Motor neuron (in vitro differentiated cells): ENCODE data around the gene FASLG. TPM values are rescaled to one million over a fixed set of nuclear protein-coding genes. Genes with fewer than 3 reads are reported as not detected.
"Not testable (repeated sequence)": the region's sequence is repeated elsewhere in the genome, so short reads cannot be mapped to it uniquely, and the experiment has no call there.

Source experiments
- ATAC-seq, 8 experiments: fragments of 200-7000 bp; cut with Tn5 transposase; replicated peaks in 6 of 8; 2 replicates each; pipeline ENCODE4 v1.8.0; 2021; ENCODE audit warnings: mild to moderate bottlenecking in 8 of 8, moderate library complexity in 8 of 8
- H3K27ac ChIP-seq, 2 donors: fragments of 250-450 bp; sonication (Bioruptor Pico); 2 replicates each; pipeline ENCODE4 v1.9.0; 2021; ENCODE audit warnings: antibody characterized with exemption in 2 of 2, mild to moderate bottlenecking in 2 of 2, moderate library complexity in 1 of 2
- H3K4me1 ChIP-seq, 2 donors: fragments of 250-450 bp; sonication (Bioruptor Pico); replicated peaks in 1 of 2; 2 replicates each; pipeline ENCODE4 v1.6.1; 2021; ENCODE audit warnings: antibody characterized with exemption in 2 of 2, mild to moderate bottlenecking in 2 of 2, moderate library complexity in 1 of 2
- H3K4me3 ChIP-seq, 5 donors: fragments of 250-450 bp; sonication (Bioruptor Pico); 2 replicates each; pipeline ENCODE4 v1.9.0; 2021; ENCODE audit warnings: antibody characterized with exemption in 5 of 5, mild to moderate bottlenecking in 5 of 5, moderate library complexity in 4 of 5
- WGBS, 10 experiments: fragments of 450-650 bp; shearing (Covaris generic); methylation state at CpG; one replicate each; pipeline ENCODE4 v1.0.0; 2022; 5-methylcytosine and 5-hydroxymethylcytosine counted together
- in situ Hi-C, 9 experiments: fragments of 400-800 bp; cut with MboI; loops; one replicate each; pipeline ENCODE4 v1.15.0; 2021; ENCODE audit warnings: low sequenced_read_pairs in 9 of 9, low pct_unique_long_range_greater_than_20kb in 2 of 9; ENCODE audit not compliant: unreplicated experiment in 9 of 9
- total RNA-seq, 8 experiments: library from RNA; unstranded; fragments of 300-600 nt; gene quantifications; 2 replicates each; pipeline versions ENCODE4 v1.2.3 to v1.2.4, GENCODE V29; 2022

Gene FASLG
- total RNA-seq, 8 experiments from 2014 or later, result 0.15 to 0.38 (median 0.24) TPM; not detected in 4

- in situ Hi-C loops, result no loop called here
- H3K27ac ChIP-seq, result no peak overlapping the region
- ATAC-seq, result no peak
- WGBS, 10 experiments, result 11 to 89% (median 67%) methylated on average over 1 to 2 of the region's 2 CpGs; no CpG with 5 or more reads in 3 of the 10 experiments
- H3K4me1 ChIP-seq, result no peaks in the 10 kb centered on the region
- H3K4me3 ChIP-seq, result no peak overlapping the region
Measured at GRCh38 chr1:172672720-172673119, 13.8 kb downstream of the FASLG start.

- no peaks in the 10 kb centered on the region for H3K4me1 ChIP-seq
- ATAC-seq, result no peak
- in situ Hi-C loops, result no loop called here
- WGBS, 10 experiments, result 66 to 100% (median 92%) methylated on average over 1 to 2 of the region's 2 CpGs; no CpG with 5 or more reads in 2 of the 10 experiments
- no peak overlapping the region for H3K4me3 ChIP-seq
- H3K27ac ChIP-seq, result no peak overlapping the region
Measured at GRCh38 chr1:172673761-172674160, 14.9 kb downstream of the FASLG start.

DNA sequence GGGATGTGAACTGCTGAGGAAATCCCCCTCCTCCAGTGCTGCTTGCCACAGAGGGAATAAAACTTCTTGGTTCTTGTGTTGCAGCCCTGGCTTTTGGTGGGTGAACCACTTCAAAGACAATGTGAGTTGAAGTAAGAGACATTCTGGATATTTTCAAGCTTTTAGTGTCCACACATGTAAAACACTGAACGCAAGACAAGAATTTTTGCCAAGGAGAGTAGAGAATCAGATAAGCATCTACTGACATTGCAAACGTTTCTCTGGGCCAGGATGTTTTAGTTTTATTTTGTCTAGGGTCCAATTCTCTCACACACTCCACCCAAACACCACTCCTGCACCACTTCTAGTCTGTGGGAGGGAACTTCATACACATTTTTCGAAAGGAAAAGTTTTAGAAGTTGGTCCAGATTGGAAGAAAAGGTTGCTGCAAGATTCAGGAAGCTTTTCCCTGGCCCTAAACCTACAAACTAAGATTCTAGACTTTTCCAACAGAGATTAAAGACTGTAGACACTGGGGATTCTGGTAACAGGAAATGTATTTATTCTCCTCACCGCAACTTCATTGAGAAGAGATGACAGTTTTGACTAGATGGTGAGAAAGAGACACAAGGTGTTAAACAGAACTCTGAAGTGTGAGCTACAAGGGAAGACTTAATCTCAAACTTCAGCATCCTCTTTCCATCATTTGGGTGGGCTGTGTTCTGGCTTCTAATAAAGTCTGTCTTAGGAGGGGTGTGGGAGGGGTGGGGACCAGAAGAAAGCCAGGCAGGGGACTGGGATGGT, 16.1 kb downstream of the FASLG start:
- WGBS, 10 experiments, result 42 to 81% (median 63%) methylated on average over 1 to 4 of the region's 4 CpGs; no CpG with 5 or more reads in 2 of the 10 experiments
- in situ Hi-C loops, result loop anchor here in 1 of 9 experiments (25.0 kb wide), 1 partner anchor 213 kb away; no protein-coding TSS in a partner anchor
- Histone ChIP-seq H3K4me3 (no peak overlapping the region), H3K27ac (no peak overlapping the region), H3K4me1 (no peaks in the 10 kb centered on the region)
- ATAC-seq, result peak in 1 of 8 experiments; percentile 18

DNA sequence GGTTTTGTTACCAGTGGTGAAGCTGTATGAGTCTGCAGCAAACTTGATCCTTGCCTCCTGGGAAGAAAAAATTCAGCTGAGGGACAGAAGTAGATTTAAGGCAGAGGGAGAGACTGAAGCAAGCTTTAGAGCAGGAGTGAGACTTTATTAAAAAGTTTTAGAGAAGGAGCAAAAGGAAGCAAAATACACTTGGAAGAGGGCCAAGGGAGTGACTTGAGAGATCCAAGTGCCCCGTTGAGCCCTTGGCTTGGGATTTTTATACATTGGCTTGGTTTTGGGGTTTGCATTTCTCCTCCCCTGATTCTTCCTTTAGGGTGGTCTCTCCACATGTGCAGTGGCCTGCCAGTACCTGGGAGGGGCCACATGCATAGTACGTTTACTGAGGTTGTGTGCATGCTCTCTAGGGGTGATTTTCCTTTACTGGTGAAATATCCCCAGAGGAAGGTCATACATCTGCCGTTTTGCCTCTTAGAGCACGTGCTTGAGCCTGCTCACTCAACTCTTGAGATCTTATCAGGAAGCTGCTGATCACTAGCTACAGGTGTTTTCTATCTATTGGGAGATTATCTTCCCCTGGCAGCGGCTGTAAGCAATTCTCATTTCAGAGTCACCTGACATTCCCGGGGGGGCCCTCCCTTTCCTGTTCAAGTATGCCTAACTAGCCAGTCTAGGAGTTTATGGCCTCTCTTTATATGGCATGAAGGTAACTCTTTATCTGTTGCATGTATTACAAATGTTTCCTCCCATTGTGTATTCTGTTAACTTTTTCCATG, 20.3 kb downstream of the FASLG start:
- ATAC-seq, result no peak
- in situ Hi-C loops, result loop anchor here in 1 of 9 experiments (25.0 kb wide), 1 partner anchor 217 kb away; no protein-coding TSS in a partner anchor
- WGBS, 10 experiments, result 0 to 100% (median 63%) methylated on average over 1 to 6 of the region's 6 CpGs; no CpG with 5 or more reads in 2 of the 10 experiments
- Histone ChIP-seq H3K4me3 (no peak overlapping the region), H3K4me1 (no peaks in the 10 kb centered on the region), H3K27ac (no peak overlapping the region)

GRCh38 chr1:172680244-172680643, 21.3 kb downstream of the FASLG start:
- ATAC-seq, result no peak
- H3K4me3 ChIP-seq, result no peak overlapping the region
- H3K4me1 ChIP-seq, result no peaks in the 10 kb centered on the region
- H3K27ac ChIP-seq, result no peak overlapping the region
- in situ Hi-C loops, result loop anchor here in 1 of 9 experiments (25.0 kb wide), 1 partner anchor 218 kb away; no protein-coding TSS in a partner anchor

DNA sequence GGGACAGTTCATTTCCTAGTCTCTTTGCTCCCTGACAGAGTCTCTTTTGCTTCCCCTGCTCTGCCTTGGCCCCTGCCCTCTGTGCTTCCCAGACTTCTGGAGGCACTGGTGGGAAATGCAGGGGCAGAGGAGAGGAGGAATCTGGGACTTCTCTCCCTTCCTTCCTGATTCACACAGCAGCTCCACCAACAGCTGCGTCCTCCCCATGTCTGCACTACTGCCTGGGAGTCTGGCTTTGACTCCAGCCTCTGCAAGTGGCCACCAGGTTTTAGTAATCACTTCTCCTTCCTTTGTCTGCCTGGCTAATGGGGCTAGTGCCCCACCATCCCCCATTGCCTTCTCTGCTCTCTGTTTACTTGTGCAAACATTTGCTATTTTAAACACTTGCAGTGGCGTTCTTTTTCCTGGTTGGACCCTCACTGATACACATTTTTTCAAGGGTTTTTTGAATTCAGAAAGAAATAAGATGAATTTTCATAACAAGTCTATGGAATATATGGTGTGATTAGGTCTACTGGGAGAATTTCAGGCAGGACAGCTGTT, 21.9 kb downstream of the FASLG start:
- in situ Hi-C loops, result loop anchor here in 1 of 9 experiments (25.0 kb wide), 1 partner anchor 219 kb away; no protein-coding TSS in a partner anchor
- Histone ChIP-seq H3K27ac (no peak overlapping the region), H3K4me1 (no peaks in the 10 kb centered on the region), H3K4me3 (no peak overlapping the region)
- ATAC-seq, result no peak
- WGBS, 10 experiments, result 44 to 100% (median 82%) methylated on average over 1 to 2 of the region's 2 CpGs; no CpG with 5 or more reads in 1 of the 10 experiments

- Histone ChIP-seq H3K4me3 (no peak overlapping the region), H3K27ac (no peak overlapping the region), H3K4me1 (no peaks in the 10 kb centered on the region)
- WGBS, 10 experiments, result 14 to 83% (median 65%) methylated on average over 1 to 3 of the region's 3 CpGs; no CpG with 5 or more reads in 2 of the 10 experiments
- in situ Hi-C loops, result loop anchor here in 1 of 9 experiments (25.0 kb wide), 1 partner anchor 221 kb away; no protein-coding TSS in a partner anchor
- peak in 4 of 8 experiments; percentile 37 to 65 (median 42) for ATAC-seq
Measured at GRCh38 chr1:172682812-172683211, 23.9 kb downstream of the FASLG start.

GRCh38 chr1:172686143-172686542, 27.2 kb downstream of the FASLG start:
- Histone ChIP-seq H3K4me3 (no peak overlapping the region), H3K4me1 (no peaks in the 10 kb centered on the region), H3K27ac (no peak overlapping the region)
- WGBS, 10 experiments, result 20 to 100% (median 60%) methylated on average over 1 of the region's 1 CpG; no CpG with 5 or more reads in 5 of the 10 experiments
- ATAC-seq, result no peak
- in situ Hi-C loops, result loop anchor here in 1 of 9 experiments (25.0 kb wide), 1 partner anchor 224 kb away; no protein-coding TSS in a partner anchor

GRCh38 chr1:172688428-172689085, 29.7 kb downstream of the FASLG start:
- in situ Hi-C loops, result loop anchor here in 1 of 9 experiments (25.0 kb wide), 1 partner anchor 226 kb away; no protein-coding TSS in a partner anchor
- not testable (repeated sequence) for H3K27ac ChIP-seq, ATAC-seq, H3K4me1 ChIP-seq, H3K4me3 ChIP-seq
- 63 to 100% (median 88%) methylated on average over 1 to 2 of the region's 2 CpGs; no CpG with 5 or more reads in 1 of the 10 experiments for WGBS, 10 experiments

DNA sequence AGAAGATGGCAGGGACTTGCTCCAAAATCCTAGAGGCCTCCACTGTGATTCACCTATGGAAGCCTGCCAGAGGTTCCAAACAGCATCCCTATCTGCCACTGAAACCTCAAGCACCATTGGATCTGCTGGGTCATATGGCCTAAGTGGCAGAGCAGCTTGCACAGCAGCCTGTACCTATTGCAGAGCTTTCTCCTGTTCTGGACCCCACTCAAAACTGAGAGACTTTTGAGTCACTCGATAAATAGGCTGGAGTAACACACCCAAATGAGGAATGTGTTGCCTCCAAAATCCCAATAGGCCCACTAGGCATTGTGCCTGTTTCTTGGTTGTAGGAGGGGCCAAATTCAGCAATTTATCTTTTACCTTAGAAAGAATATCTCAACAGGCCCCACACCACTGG, 32.0 kb downstream of the FASLG start:
- not testable (repeated sequence) for H3K4me1 ChIP-seq, ATAC-seq, H3K4me3 ChIP-seq, H3K27ac ChIP-seq
- 0 to 100% (median 71%) methylated on average over 1 of the region's 1 CpG; no CpG with 5 or more reads in 4 of the 10 experiments for WGBS, 10 experiments
- in situ Hi-C loops, result loop anchor here in 1 of 9 experiments (25.0 kb wide), 1 partner anchor 229 kb away; no protein-coding TSS in a partner anchor

- no peak overlapping the region for H3K27ac ChIP-seq
- H3K4me3 ChIP-seq, result no peak overlapping the region
- in situ Hi-C loops, result loop anchor here in 1 of 9 experiments (25.0 kb wide), 1 partner anchor 235 kb away; no protein-coding TSS in a partner anchor
- 33 to 88% (median 64%) methylated on average over 1 to 4 of the region's 4 CpGs; no CpG with 5 or more reads in 1 of the 10 experiments for WGBS, 10 experiments
- peaks cover 0 to 5% of the 10 kb centered on the region in 2 donors for H3K4me1 ChIP-seq
- ATAC-seq, result no peak
Measured at GRCh38 chr1:172697534-172698002, 38.7 kb downstream of the FASLG start.

GRCh38 chr1:172698224-172698623, 39.3 kb downstream of the FASLG start:
- WGBS, 10 experiments, result 50 to 78% (median 69%) methylated on average over 1 to 2 of the region's 2 CpGs
- ATAC-seq, result no peak
- no peak overlapping the region for H3K4me3 ChIP-seq
- in situ Hi-C loops, result loop anchor here in 1 of 9 experiments (25.0 kb wide), 1 partner anchor 236 kb away; no protein-coding TSS in a partner anchor
- peaks cover 0 to 5% of the 10 kb centered on the region in 2 donors for H3K4me1 ChIP-seq
- no peak overlapping the region for H3K27ac ChIP-seq
